A673 (cell line): ENCODE data around the gene BTBD9.

Source experiments
- EZH2 ChIP-seq: fragments of 200-600 bp; sonication (generic); IDR thresholded peaks from 2 replicates; pipeline ENCODE4 v1.6.1; 2017; ENCODE audit warnings: borderline replicate concordance, low read depth, mild to moderate bottlenecking, mixed read lengths, antibody characterized with exemption, low read length; ENCODE audit not compliant: poor library complexity, severe bottlenecking
- TF ChIP-seq, protein P1 (sequence below): fragments of 300-800, 200-600 bp; sonication (generic); conservative IDR thresholded peaks from 2 replicates; pipeline ENCODE4 v1.5.1; 2017; ENCODE audit warnings: low read depth, mild to moderate bottlenecking, antibody characterized with exemption, low read length, moderate library complexity, mixed read lengths

DNA sequence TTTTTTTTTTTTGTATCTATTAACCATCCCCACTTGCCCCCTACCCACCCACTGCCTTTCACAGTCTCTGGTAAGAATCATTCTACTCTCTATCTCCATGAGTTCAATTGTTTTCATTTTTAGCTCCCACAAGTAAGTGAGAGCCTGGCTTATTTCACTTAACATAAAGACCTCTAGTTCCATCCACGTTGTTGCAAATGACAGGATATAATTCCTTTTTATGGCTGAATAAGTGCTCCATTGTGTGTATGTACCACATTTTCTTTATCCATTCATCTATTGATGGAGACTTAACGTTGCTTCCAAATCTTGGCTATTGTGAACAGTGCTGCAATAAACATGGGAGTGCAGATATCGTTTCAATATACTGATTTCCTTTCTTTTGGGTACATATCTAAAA, 328.5 kb downstream of the BTBD9 start:
- TF ChIP-seq, protein P1, sequence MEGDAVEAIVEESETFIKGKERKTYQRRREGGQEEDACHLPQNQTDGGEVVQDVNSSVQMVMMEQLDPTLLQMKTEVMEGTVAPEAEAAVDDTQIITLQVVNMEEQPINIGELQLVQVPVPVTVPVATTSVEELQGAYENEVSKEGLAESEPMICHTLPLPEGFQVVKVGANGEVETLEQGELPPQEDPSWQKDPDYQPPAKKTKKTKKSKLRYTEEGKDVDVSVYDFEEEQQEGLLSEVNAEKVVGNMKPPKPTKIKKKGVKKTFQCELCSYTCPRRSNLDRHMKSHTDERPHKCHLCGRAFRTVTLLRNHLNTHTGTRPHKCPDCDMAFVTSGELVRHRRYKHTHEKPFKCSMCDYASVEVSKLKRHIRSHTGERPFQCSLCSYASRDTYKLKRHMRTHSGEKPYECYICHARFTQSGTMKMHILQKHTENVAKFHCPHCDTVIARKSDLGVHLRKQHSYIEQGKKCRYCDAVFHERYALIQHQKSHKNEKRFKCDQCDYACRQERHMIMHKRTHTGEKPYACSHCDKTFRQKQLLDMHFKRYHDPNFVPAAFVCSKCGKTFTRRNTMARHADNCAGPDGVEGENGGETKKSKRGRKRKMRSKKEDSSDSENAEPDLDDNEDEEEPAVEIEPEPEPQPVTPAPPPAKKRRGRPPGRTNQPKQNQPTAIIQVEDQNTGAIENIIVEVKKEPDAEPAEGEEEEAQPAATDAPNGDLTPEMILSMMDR = no peak
- no peak for TF ChIP-seq EZH2
